Neural cell (in vitro differentiated cells): ENCODE measurements around the gene NOM1.

Experiments
- CTCF ChIP-seq: fragments of 450-650 bp; IDR thresholded peaks from 2 replicates; pipeline ENCODE4 v1.5.1; 2014; ENCODE audit warnings: antibody characterized with exemption, mild to moderate bottlenecking, moderate library complexity; ENCODE audit not compliant: poor library complexity, severe bottlenecking
- EZH2 ChIP-seq: fragments of 200-600, 300-800 bp; shearing (Covaris generic), sonication (generic); IDR thresholded peaks from 2 replicates; pipeline ENCODE4 v1.6.1; 2014; ENCODE audit warnings: antibody characterized with exemption, low read length, borderline replicate concordance, mild to moderate bottlenecking; ENCODE audit not compliant: insufficient read depth, poor library complexity, severe bottlenecking
- POLR2AphosphoS5 ChIP-seq: IDR thresholded peaks from 2 replicates; pipeline ENCODE4 v1.6.1; 2012
- RAD21 ChIP-seq: fragments of 450-650 bp; conservative IDR thresholded peaks from 2 replicates; pipeline ENCODE4 v1.6.1; 2014; ENCODE audit warnings: antibody characterized with exemption, mild to moderate bottlenecking, moderate library complexity
- TAF1 ChIP-seq: IDR thresholded peaks from 2 replicates; pipeline ENCODE4 v1.6.1; 2012; ENCODE audit warnings: low read depth

GRCh38 chr7:157017149-157017548, 67.6 kb downstream of the NOM1 start:
- TF ChIP-seq RAD21 (no peak), POLR2AphosphoS5 (no peak), TAF1 (no peak), CTCF (no peak), EZH2 (peak; percentile 74)
